Activated T-cell treated with anti-CD3 and anti-CD28 coated beads, Interleukin-2, amount 50 U/mL, for 72 hours (primary cell): ENCODE measurements around the gene MLEC. TPM values are rescaled to one million over a fixed set of nuclear protein-coding genes. Genes with fewer than 3 reads are reported as not detected.

Experiments used
- ATAC-seq, 2 donors: fragments of 150-1000 bp; cut with Tn5 transposase; replicated peaks in 1 of 2; 2 replicates each; pipeline ENCODE4 v1.10.0; 2021; ENCODE audit warnings: moderate library complexity in 2 of 2, mild to moderate bottlenecking in 1 of 2
- DNase-seq, 2 donors: peaks; one replicate each; pipeline ENCODE4 v3.0.0; 2021 to 2022; ENCODE audit warnings: mixed read lengths in 1 of 2
- H3K27ac Mint-ChIP-seq: one replicate; pipeline ENCODE4 v1.8.0; 2022; ENCODE audit warnings: mild to moderate bottlenecking, moderate library complexity, mixed read lengths
- H3K27me3 Mint-ChIP-seq: one replicate; pipeline ENCODE4 v1.8.0; 2022; ENCODE audit warnings: low read depth, mixed read lengths
- H3K36me3 Mint-ChIP-seq, 2 donors: one replicate each; pipeline ENCODE4 v1.8.0; 2022; ENCODE audit warnings: mixed read lengths in 2 of 2, mild to moderate bottlenecking in 1 of 2; ENCODE audit not compliant: insufficient read depth in 2 of 2
- H3K4me1 Mint-ChIP-seq: one replicate; pipeline ENCODE4 v1.8.0; 2022; ENCODE audit warnings: low read depth, mixed read lengths
- H3K4me3 Mint-ChIP-seq, 2 donors: one replicate each; pipeline ENCODE4 v1.8.0; 2022; ENCODE audit warnings: mild to moderate bottlenecking in 2 of 2, mixed read lengths in 2 of 2, moderate library complexity in 2 of 2
- H3K9me3 Mint-ChIP-seq, 2 donors: one replicate each; pipeline ENCODE4 v1.8.0; 2022; ENCODE audit warnings: mixed read lengths in 2 of 2
- total RNA-seq, 2 donors: library from RNA; stranded (reverse); gene quantifications; one replicate each; pipeline ENCODE4 v1.2.3, GENCODE V29; 2022

The MLEC gene
- total RNA-seq, 2 donors from 2014 or later: 75.7 to 88.9 TPM

GRCh38 chr12:120736404-120737331, 49.7 kb downstream of the MLEC start:
- H3K4me3 Mint-ChIP-seq: no peak overlapping the region
- no peaks in the 10 kb centered on the region for H3K9me3 Mint-ChIP-seq
- H3K36me3 Mint-ChIP-seq: peaks cover 0 to 5% of the 10 kb centered on the region in 2 donors
- no peaks in the 10 kb centered on the region for H3K27me3 Mint-ChIP-seq
- H3K4me1 Mint-ChIP-seq: no peaks in the 10 kb centered on the region
- ATAC-seq (no peak), DNase-seq (no peak)
- H3K27ac Mint-ChIP-seq: no peak overlapping the region

GRCh38 chr12:120737557-120738251, 50.8 kb downstream of the MLEC start:
- no peaks in the 10 kb centered on the region for H3K27me3 Mint-ChIP-seq
- DNase-seq (no peak), ATAC-seq (no peak)
- H3K27ac Mint-ChIP-seq: no peak overlapping the region
- no peaks in the 10 kb centered on the region for H3K9me3 Mint-ChIP-seq
- no peaks in the 10 kb centered on the region for H3K4me1 Mint-ChIP-seq
- peaks cover 0 to 5% of the 10 kb centered on the region in 2 donors for H3K36me3 Mint-ChIP-seq
- no peak overlapping the region for H3K4me3 Mint-ChIP-seq

GRCh38 chr12:120738252-120739030, 51.5 kb downstream of the MLEC start:
- DNase-seq: no peak
- ATAC-seq: no peak
- Mint-ChIP-seq H3K9me3 (no peaks in the 10 kb centered on the region), H3K4me3 (no peak overlapping the region), H3K4me1 (no peaks in the 10 kb centered on the region), H3K27me3 (no peaks in the 10 kb centered on the region), H3K36me3 (peaks cover 0 to 3% of the 10 kb centered on the region in 2 donors), H3K27ac (no peak overlapping the region)

DNA sequence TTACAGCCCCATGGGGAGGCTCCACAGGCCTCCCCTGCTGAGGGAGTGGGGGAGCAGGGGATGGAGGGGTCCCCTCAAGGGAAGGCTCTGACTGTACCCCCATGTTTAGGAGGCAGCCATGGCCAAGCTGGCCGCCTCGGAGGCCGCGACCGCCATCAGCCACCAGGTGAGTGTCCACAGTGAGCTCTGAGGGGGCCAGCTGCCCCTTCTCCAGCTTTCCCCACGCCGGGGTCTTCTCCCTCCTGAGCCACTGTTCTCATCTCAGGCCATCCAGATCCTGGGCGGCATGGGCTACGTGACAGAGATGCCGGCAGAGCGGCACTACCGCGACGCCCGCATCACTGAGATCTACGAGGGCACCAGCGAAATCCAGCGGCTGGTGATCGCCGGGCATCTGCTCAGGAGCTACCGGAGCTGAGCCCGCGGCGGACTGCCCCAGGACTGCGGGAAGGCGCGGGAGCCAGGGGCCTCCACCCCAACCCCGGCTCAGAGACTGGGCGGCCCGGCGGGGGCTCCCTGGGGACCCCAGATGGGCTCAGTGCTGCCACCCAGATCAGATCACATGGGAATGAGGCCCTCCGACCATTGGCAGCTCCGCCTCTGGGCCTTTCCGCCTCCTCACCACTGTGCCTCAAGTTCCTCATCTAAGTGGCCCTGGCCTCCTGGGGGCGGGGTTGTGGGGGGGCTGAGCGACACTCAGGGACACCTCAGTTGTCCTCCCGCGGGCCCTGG, 52.2 kb downstream of the MLEC start:
- ATAC-seq (no peak), DNase-seq (no peak)
- H3K27me3 Mint-ChIP-seq: no peaks in the 10 kb centered on the region
- H3K4me3 Mint-ChIP-seq: no peak overlapping the region
- H3K9me3 Mint-ChIP-seq: no peaks in the 10 kb centered on the region
- H3K27ac Mint-ChIP-seq: no peak overlapping the region
- H3K36me3 Mint-ChIP-seq: no peaks in the 10 kb centered on the region
- no peaks in the 10 kb centered on the region for H3K4me1 Mint-ChIP-seq

DNA sequence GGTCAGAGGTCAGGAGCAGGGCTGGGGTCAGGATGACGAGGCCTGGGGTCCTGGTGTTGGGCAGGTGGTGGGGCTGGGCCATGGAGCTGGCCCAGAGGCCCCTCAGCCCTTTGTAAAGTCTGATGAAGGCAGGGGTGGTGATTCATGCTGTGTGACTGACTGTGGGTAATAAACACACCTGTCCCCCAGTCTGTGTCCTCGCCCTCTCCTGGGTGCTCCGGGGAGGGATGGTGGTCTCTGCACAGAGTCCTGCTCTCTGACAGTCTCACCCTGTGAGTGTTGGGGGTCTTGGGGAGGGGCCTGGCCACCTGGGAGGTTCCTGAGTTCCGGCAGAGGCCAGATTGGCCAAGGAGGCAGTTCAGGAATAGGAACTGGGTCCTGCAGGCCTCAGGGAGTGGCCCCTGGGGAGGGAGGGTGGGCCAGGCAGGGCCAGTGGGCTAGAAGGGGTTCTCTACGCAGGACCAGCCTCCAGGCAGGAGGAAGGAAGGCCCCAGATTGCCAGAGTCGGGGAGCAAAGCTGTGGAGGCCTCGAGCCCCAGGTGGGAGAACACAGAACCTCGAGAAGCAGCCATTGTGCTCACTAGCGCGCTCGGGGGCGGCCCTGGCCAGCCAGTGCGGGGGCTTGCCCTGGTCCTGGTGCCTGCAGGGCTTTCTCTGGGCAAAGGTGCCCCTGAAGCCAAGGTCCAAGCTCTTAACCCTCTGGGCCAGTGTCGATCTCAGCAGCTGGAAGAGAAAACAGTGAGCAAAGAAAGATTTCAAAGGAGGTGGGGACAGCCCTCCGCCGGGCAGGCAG, 53.1 kb downstream of the MLEC start:
- Mint-ChIP-seq H3K9me3 (no peaks in the 10 kb centered on the region), H3K27ac (no peak overlapping the region), H3K4me3 (no peak overlapping the region), H3K27me3 (no peaks in the 10 kb centered on the region), H3K36me3 (no peaks in the 10 kb centered on the region), H3K4me1 (no peaks in the 10 kb centered on the region)
- ATAC-seq: no peak
- no peak for DNase-seq

GRCh38 chr12:120740871-120741270, 53.9 kb downstream of the MLEC start:
- DNase-seq (no peak), ATAC-seq (no peak)
- no peaks in the 10 kb centered on the region for H3K9me3 Mint-ChIP-seq
- no peaks in the 10 kb centered on the region for H3K36me3 Mint-ChIP-seq
- no peak overlapping the region for H3K27ac Mint-ChIP-seq
- no peak overlapping the region for H3K4me3 Mint-ChIP-seq
- H3K4me1 Mint-ChIP-seq: no peaks in the 10 kb centered on the region
- no peaks in the 10 kb centered on the region for H3K27me3 Mint-ChIP-seq

DNA sequence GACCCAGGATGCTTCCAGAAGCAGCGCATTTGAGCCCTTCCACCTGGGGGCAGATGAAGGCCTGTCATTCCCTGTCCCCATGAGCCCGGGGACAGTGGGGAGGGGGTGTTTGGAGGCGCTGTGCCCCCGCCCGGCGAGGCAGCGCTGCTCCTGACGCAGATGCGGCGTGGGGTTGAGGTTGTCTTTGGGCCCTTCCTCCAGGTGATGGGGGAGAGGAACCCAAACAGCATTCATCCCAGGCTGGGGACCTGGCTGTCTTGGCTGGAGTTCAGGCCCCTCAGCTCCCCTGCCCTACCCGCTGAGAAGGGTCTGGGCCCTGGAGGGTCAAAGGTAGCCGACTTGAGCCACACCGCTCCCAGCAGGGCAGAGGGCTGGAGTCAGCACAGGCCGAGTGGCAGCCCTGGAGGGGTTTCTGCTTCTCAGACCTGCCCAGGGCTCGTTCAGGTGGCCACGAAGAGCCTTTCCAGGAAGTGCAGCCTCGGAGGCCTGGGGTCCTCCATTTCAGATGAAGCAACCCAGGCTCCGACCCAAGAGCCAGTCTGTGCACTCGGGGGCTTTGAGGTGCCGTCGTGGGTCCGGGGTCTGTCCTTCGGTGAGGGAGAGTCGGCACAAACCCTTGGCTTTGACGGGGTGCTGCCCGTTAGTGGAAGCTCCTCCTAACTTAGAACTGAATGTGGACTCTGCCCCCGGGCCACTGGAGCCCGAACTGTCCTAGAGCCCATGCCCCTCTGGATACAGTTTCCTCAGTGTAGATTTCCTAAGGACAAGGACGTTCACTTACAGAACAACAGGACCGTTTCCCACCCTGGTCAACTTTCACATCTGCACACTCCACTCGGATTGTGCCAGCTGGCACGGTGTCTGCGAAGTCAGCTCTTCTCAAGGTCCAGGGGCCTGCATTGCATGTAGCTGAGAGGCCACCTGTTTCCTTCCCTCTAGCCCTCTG, 54.8 kb downstream of the MLEC start:
- no peaks in the 10 kb centered on the region for H3K4me1 Mint-ChIP-seq
- H3K36me3 Mint-ChIP-seq: no peaks in the 10 kb centered on the region
- H3K27me3 Mint-ChIP-seq: no peaks in the 10 kb centered on the region
- no peak overlapping the region for H3K27ac Mint-ChIP-seq
- no peaks in the 10 kb centered on the region for H3K9me3 Mint-ChIP-seq
- H3K4me3 Mint-ChIP-seq: no peak overlapping the region
- no peak for DNase-seq
- no peak for ATAC-seq

- Mint-ChIP-seq H3K27ac (no peak overlapping the region), H3K9me3 (no peaks in the 10 kb centered on the region), H3K27me3 (no peaks in the 10 kb centered on the region), H3K4me1 (no peaks in the 10 kb centered on the region), H3K4me3 (no peak overlapping the region), H3K36me3 (no peaks in the 10 kb centered on the region)
- ATAC-seq: no peak
- DNase-seq: no peak
Observed at GRCh38 chr12:120744922-120745493, 58.1 kb downstream of the MLEC start.

GRCh38 chr12:120748242-120748641, 61.3 kb downstream of the MLEC start:
- H3K4me3 Mint-ChIP-seq: no peak overlapping the region
- H3K27ac Mint-ChIP-seq: no peak overlapping the region
- no peaks in the 10 kb centered on the region for H3K4me1 Mint-ChIP-seq
- H3K36me3 Mint-ChIP-seq: no peaks in the 10 kb centered on the region
- peak in 1 of 2 donors; percentile 22 for ATAC-seq
- H3K27me3 Mint-ChIP-seq: no peaks in the 10 kb centered on the region
- H3K9me3 Mint-ChIP-seq: no peaks in the 10 kb centered on the region
- DNase-seq: no peak

DNA sequence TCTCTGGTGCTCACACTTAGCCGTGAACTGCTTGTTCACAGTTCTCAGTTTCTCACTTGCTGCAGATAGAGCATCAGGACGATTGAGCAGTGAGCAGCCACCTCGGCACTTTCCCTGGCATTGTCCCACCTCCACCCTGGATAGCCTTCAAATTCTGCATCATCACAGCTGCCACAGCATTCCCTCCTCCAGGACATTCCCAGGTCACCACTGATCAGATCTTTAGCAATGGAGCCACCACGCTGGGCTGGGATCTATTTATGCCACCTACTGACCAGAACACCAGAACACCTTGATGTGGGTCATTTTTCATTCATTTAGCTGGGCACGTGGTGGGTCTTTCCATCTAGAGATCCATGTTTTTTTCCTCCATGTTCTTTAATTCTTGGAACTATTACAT, 62.3 kb downstream of the MLEC start:
- H3K9me3 Mint-ChIP-seq: peaks cover 1 to 2% of the 10 kb centered on the region in 2 donors

DNA sequence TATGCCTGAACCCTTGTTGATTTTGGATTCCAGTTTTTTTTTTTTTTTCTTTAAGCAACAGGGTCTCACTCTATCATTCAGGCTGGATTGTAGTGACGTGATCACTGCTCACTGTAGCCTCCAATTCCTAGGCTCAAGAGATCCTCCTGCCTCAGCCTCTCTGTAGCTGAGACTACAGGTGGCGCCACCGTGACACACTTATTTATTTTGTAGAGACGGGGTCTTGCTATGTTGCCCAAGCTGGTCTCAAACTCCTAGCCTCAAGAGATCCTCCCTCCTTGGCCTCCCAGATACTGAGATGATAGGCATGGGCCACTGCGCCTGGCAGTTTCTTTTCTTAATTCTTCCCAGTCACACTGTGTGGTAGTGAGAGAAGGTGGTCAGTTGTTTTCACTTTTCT, 63.9 kb downstream of the MLEC start:
- DNase-seq: no peak
- Mint-ChIP-seq H3K4me3 (no peak overlapping the region), H3K27ac (no peak overlapping the region), H3K36me3 (peaks cover 4 to 8% of the 10 kb centered on the region in 2 donors), H3K4me1 (peaks cover 16% of the 10 kb centered on the region), H3K27me3 (no peaks in the 10 kb centered on the region), H3K9me3 (peaks cover 6% of the 10 kb centered on the region in 2 donors)
- no peak for ATAC-seq

More for the DNA sequence above, 62.3 kb downstream of the MLEC start:
- DNase-seq: no peak
- peaks cover 0 to 1% of the 10 kb centered on the region in 2 donors for H3K36me3 Mint-ChIP-seq
- H3K4me1 Mint-ChIP-seq: peaks cover 6% of the 10 kb centered on the region
- ATAC-seq: no peak
- H3K4me3 Mint-ChIP-seq: no peak overlapping the region
- H3K27me3 Mint-ChIP-seq: no peaks in the 10 kb centered on the region
- no peak overlapping the region for H3K27ac Mint-ChIP-seq
